AG08395 (cell line): ENCODE data around the gene GSG1L.

Experiments
- DNase-seq: peaks from one replicate; pipeline ENCODE4 v3.0.0; 2012; ENCODE audit warnings: mixed read lengths, low spot score

The GSG1L gene

DNA sequence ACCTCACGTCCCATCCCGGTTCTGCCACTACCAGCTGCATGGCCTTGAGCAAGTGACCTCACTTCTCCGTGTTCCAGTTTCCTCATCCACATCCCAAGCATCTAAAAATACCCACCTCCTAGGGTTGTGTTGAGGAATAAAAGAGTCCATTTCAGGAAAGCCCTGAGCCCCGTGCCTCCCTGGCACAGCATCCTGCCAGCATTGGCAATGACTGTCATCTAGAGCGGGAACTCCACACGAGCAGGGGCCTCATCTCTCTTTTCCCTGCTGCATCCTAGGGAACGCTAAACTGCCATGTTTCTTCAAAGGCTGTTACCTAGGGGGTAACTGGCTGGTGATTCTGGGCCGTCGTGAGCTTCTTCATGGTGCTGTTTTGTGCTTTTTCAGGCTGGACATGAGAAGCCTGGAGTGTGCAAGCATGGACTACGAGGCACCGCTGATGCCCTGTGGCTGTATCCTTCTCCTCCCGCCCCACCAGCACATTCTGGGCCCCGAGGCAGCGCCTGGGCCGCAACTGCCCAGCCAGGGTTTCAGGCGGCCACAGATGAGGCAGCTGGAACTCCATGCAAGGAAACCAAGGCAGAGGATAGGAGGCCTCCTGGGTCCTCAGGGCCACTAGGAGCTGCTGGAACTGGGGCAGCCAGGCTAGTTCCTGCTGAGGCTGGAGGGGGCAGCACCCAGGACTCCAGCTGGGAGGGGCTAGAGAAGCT, 292.2 kb downstream of the GSG1L start:
- DNase-seq: no peak

DNA sequence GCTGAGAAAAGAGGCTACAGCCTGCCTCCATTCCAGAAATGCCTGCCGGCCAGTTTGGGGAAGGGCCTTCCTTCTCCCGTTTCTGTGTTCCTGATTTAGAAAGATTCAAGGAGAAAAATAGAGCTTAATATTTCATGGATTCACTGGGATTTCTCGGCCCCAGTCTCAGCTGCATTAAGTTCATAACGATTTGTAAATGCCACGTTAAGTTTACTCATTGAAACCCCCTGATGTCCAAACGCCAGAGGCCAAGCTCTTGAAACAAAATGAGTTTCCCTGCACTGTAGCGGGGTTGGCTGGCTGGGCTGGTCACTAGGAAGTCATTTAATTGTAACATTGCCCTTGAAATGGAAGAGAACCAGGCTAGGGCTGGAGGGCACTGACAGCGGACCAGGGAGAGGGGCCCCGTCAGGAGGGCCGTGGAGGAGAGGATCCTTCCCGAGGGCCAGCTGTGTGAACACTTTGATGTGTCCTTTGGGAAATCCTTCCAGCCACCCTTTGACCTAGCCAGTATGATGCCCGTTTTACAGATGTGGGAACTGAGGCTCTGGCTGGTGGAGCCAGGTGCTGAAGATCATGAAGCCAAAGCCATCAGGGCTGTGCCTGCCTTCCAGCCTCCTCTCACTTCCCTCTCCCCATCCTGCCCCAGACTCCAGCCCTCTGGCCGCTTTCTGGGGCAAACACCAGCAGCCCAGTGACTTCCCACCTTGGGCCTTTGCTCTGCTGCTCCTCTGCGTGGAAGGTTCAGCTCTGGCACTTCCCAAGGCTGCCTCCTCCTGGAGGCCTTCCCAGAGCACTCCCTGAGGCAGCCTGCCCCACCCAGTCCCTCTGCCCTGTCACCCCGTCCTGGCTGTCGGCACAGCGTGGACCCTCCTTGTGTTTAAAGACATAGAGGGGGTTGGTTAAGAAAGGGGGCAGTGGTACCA, 293.0 kb downstream of the GSG1L start:
- no peak for DNase-seq

DNA sequence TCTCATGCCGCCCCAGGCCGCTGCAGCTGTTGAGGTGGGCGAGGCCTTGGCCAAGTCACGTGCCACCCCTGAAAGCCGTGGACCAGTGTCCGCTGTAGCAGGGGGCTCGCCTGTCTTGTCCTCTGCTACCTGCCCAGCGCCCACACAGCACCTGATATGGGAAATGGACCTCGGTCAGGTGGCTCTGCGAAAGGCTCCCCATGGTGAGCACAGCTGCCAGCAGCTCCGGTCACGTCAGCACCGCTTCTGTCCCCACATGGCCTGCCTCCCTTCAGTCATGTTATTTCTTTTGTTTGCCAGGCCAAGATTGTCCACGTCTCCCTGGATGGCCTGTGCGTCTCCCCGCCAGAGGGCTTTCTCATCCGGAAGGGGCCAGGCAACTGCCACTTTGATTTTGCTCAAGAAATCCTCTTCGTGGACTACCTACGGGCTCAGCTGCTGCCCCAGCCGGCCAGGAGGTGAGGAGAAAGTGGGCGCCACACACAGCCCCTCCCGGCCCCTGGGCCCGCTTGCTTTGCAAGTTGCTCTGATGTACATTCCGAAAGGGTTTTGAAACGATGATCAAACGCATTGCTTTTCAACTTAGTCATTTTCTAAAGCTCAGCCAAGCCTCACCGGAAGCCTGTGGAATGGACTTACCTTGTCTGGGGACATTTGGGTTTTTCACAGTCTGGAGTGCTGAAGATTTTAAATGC, 293.8 kb downstream of the GSG1L start:
- DNase-seq: peak; percentile 40

DNA sequence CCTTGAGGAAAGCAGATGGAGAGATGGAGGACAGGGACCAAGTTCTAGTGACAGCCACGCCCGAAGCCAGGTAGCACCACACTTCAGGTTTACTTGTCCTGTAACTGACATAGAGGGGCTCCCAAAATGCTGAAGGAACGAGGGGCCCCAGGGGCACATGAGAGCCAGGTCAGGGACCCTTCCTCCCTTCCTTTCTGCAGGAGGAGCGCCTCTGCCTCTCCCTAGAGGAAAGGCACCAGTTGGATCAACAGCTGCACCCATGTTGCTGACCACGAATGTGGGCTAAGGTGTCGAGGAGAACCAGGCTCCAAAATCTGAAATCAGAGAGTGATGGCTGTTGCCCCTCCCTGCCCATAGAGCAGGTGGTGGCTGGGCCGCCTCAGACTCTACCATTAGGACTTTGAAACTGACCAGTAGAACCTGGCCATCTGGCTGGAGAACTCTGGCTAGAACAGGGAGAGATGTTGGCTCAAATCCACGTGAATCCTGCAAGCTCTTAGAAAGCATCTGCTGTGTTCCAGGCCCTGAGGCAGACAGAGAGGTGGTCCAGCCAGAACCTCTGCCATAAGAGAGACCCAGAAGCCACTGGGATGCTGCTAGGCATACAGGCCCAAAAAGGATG, 294.8 kb downstream of the GSG1L start:
- DNase-seq: no peak

DNA sequence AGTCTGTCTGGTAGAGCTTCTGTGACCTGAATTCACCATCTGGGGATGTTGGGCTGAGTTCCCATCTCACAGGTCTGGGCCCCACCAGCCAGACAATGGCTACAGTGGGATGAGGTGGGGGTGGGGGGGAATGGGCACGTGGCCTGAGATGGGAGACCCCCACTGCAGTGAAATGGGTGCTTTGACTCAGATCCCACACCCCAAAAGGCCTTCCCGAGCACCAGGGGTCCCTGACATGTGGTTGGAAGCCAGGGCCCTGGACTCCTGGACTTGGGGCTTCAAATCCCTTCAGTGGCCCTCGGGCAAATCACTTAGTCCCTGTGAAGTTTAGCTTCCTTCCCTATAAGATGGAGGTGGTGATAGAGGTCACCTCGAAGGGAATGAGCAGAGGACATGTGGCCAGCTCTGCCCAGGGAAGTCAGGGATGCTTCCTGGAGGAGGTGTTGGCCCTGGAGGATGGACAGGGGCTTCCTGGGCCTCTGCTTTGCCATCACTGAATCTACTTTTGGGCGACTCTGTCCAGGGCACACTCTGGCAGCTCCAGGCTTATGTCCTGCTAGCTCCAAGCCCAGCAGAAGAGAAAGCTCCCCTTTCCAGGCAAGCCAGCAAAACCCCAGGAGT, 295.4 kb downstream of the GSG1L start:
- DNase-seq: no peak

DNA sequence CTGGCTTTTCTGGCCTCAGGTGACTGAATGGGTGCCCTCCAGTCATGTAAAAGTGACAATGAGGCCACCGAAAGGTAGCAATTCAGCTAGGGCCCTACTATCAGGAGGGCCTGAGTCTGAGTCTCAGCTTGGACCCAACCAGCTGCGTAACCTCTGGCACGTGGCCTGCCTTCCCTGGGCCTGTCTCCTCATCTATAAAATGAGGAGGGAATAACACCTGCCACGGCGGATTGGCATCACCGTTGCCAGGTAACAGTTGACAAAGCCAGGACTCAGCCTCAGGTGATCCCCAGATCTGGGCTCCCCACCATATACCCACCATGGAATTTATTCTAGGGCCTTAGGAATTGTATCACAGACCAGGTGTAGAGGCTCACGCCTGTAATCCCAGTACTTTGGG, 296.4 kb downstream of the GSG1L start:
- no peak for DNase-seq

DNA sequence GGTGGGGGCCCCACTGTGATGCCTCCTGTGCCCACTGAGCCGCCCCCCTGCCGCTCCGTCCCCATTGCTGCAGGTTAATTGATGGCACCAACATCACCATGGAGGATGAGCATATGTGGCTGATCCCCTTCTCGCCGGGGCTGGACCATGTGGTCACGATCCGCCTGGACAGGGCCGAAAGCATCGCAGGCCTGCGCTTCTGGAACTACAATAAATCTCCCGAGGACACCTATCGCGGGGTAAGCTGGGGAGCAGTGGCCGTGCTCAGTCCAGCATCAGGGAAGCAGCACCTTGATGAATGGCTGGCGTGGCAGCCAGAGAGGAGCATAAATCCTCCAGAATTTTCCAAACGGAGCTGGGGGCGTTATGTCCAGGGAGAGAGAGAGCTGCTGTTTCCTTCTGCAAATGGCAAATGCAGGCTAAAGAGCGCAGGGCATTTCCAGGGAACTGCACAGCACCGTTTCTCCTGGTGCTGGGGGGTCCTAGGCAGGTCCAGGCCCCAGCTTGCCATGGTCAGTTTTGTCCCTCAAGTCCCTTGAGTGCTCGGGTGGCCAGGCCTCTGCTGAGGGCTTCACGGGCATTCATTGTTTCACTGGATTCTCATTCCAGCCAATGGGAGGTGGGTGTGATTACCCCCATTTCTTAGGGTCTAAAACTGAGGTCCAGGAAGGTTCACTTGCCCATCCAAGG, 297.1 kb downstream of the GSG1L start:
- DNase-seq: no peak

DNA sequence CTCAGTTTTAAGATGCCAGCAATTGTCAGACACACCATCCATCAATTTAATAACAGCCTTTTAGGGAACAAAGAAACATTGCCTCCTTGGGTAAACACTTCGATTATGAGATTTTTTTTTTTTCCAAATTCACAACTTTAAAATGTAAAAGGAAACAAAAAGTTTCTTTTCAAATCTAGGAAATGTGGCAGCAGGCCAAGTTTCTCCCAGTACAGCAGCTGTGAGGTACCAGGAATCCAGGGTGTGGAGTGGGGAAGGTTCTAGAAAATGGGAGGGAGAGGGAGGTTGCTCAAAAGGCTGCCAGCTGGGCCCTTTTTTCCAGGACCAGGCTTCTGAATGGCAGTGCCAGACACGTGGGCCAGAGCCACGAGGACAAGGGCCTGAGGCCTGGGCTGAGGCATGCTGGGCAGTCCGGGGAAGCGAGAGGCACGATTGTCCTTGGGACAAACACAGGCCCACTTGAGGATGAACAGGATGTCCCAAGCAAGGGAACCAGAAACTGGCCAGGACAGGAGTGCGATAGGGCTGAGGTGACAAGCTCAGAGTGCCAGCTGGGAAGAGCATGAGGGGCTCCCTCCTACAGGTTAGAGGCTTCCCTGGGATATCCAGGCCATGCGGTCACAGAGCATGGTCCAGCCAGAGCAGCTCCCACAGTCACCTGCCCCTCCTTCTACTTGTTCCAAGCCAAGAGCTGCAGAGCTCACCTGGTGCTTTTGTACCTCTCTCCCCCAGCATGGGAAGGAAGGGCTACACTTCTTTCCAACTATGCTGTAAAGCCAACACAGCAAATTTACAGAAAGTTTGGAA, 298.4 kb downstream of the GSG1L start:
- no peak for DNase-seq

DNA sequence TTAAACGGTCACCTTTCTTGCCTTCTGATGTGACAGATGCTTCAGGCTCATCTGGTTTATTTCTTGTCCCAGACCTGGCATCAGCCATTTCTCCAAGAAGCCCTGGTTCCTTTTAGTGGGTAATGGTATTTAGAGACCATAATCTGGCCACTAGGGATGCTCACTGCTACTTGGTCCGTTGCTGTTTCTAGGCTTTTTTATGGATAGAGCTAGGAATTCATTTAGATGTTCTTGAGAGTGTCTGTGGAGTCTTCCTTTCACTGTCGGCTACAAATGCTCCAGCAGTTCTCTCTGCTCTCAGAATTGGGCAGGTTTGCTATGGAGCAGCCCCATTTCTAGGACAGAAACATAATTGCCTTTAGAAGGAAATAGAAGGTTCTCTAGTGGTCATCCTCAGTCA, 299.1 kb downstream of the GSG1L start:
- no peak for DNase-seq

DNA sequence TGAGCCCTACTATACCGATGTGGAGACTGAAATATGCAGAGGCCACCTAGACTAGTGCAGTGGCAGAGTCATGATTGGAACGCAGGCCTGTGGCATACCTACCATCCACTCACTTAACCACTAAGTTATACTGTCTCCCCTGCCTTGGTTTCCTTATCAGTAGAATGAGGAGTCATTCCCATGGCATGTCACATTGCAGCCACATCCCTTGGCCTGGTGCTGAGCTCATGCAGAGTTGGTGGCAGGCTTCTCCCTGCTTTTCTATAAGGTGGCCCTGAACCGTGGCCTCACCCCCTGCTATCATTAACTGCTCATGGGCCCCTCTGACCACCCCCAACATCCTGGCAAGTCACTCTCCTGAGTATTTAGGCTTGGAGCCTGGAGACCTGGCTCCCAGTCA, 301.1 kb downstream of the GSG1L start:
- no peak for DNase-seq

DNA sequence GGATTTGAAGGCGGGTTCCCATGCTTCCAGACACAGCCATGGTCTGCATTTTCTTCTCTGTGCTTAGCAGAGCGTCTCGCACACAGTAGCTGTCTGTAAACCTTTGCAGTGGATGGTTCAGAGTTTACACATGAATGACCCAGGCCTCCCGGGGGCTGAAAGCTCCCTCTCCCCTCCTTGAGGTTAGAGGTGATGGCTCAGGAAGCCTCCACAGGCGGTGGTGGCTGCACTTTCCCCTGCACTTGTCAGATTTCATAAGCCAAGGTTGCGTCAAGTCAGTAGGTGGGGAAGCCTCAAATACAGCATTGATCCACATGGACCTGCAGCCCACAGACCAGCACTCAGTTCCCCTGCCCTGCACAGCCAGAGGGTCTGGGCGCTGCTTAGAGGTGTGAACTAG, 301.7 kb downstream of the GSG1L start:
- DNase-seq: no peak

DNA sequence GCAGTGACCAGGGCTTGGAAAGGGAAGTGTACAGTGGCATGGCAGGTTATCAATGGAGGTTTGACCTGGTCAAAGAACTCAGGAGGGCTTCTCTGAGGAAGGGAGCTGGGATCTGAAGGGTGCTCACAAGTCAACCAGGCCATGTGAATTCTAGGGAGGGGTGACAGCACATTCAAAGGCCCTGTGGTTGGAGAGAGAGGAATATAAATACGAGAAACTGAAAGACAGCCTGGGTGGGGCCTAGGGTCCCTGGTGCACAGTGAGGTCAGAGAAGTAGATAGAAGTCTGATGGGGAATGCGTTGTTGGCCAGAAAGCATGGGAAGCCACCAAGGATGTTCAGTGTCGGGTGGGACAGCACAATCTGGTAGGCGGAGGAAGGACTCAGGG, 302.7 kb downstream of the GSG1L start:
- no peak for DNase-seq

DNA sequence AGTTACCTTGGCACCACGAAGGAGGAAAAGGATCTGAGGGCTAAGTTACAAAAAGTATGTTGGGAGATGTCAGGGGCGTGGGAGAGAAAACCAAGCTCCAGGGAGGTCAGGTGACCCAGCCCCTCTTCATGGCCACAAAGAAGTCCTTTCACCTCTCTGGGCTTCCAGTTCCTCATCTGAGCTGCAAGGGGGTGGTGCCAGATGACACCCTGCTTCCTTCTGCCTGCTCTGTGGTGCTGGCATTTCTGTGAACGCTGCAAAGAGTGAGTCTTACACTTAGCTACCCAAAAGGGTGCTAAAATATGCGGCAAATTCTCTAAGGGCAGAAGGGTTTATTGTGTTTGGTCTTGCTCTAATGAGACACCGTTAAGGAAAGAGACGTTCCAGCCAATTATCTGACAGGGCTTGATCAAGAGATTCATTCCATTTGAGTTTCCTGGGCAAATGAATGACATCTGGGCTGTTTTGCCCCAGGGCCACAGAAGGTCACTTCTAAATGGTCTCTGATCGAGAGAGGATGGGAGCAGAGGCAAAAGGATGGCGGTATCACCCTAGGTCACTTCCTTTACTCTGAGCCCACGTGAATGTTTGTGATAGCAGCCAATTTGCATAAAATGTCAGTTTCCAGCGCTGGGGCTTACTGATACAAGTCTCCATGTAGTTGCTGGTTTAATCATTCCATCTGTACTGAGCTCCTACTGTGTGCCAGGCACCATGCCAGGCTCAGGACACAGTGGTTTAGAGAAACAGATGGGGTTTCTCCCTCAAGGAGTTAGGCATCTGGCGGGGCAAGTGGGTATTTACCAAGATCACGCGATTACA, 303.3 kb downstream of the GSG1L start:
- no peak for DNase-seq

DNA sequence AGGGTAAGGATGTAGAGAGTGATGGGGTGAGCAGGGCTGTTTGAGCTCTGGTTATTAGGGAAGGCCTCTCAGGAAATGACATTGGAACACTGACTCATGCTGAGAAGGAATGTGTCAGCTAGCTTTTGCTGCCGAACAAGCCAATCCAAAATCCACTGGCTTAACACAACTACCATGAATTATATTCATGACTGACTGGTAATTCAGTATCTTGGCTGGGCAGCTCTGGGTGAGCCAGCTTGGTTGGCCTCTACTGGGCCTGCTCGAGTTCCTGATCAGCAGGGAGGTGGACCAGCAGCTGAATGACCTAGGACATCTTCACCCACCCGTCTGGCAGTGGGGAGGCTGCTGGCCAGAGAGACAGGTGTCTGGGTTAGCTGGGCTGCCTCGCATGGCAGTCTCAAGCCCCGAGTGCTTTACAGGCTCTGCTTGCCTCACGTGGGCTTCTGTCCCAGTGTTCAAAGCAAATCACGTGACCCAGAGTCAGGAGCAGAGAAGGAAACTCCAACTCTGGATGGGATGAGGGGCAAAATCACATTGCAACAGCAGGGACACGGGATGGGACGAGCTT, 304.1 kb downstream of the GSG1L start:
- peak; percentile 84 for DNase-seq

DNA sequence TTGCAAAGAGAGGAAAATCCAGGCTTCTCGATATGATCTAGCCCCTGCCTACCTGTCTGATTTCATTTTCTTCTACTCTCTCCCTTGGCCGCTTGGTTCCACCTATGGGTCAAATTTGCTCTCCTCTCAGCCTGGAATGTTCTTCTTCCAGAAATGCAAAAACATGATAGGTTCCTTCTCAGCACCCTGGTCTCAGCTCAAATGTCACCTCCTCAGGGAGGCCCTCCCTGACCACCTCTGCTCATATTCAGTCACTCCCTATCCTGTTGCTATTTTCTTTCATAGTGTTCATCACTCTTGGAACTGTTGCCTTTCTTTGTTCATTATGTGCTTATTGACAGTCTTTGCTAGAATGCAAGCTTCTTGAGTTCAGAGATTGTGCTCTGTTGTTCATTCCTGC, 305.0 kb downstream of the GSG1L start:
- DNase-seq: no peak

DNA sequence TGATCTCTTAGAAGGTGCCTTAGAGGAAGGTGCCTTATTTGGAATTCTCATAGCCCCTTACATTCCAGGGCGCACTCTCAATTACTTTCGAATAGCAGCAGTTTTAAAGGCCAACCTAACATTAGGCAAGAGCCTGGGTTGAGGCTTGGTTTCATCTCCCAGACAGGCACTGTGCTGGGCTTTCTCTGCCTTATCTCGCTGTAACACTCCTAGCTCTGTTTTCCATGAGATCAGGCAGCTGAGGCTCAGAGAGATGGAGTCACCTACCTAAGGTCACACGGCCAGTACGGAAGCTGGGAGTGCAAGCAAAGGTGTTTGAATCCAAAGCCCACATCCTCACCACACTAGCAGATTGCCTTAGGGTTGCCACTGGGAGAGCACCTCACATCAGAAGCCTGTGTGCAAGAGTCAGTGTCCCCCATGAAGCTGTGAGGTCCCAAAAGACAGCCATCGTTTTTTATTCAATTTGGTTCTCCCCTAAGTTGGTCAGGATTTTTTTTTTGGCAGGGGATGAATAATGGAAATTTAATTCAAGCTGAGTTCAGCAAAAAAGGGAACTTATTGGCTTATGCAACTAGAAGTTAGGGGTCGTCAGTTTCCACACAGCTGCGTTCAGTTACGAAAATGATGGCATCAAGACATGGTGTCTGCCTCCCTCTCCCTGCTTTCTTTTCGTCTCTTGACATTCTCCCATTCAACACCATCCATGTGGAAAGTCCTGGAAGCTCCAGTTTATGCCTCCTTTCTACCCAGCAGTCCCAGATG, 307.1 kb downstream of the GSG1L start:
- no peak for DNase-seq

DNA sequence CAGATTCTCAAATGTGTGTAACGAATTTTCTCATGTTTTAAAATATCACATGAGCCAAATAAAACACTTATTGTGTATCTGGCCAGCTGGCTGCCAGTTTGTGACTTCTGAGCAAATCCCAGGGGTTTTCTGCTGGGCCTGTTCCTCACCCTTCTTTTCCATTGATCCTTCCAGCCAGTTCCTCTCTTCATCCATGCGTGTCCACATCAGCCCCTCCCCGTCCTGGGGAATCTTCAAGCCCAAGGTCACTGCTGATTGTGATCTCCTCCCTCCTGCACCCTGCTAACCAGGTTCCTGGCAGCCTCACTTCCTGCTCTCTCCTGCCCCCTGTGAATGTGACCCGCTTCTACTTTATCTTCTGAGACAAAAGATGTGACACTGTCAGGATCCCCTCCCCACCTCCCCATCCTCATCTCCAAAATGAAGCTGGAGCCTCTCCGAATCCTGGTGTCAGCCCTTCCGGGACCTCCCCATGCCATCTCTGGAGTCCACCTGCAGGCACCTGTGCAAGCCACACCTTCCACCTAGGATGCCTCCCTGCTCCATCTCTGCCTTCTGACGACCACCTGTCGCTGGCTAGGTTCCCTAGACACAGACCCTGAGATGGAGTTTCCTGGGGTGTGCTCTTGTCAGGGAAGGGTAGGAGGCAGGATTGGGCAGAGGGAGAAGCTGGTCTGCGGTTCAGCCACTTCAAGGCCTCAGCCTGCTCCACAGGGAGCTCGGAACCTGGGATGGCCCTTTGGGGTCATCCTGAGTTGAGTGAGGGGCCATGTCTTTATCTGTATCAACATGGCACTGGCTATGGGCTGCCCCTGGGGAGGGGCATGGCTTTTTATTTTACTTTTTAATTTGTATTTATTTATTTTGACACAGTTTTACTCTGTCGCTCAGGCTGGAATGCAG, 308.5 kb downstream of the GSG1L start:
- no peak for DNase-seq
